GM18870 (cell line): ENCODE measurements around the gene SMIM30.
"Not testable (repeated sequence)": the region's sequence is repeated elsewhere in the genome, so short reads cannot be mapped to it uniquely, and the experiment has no call there.

Source experiments
- ATAC-seq: cut with Tn5 transposase; IDR thresholded peaks from one replicate; pipeline ENCODE4 v1.9.1; 2021; ENCODE audit warnings: moderate library complexity; ENCODE audit not compliant: unreplicated experiment

Gene SMIM30, protein sequence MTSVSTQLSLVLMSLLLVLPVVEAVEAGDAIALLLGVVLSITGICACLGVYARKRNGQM

GRCh38 chr7:113118074-113118959 lies at the start of gene SMIM30:
TSS of gene SMIM30 (minus strand) at chr7:113118554. CDS start at chr7:113117578, 976 bp downstream.
- peak; percentile 96 for ATAC-seq

DNA sequence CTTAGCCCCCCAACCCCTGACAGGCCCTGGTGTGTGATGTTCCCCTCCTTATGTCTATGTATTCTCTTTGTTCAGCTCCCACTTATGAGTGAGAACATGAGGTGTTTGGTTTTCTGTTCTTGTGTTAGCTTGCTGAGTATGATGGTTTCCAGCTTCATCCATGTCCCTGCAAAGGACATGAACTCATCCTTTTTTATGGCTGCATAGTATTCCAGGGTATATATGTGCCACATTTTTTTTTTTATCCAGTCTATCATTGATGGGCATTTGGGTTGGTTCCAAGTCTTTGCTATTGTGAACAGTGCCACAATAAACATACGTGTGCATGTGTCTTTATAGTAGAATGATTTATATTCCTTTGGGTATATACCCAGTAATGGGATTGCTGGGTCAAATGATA lies 47.8 kb upstream of the SMIM30 start:
- not testable (repeated sequence) for ATAC-seq

DNA sequence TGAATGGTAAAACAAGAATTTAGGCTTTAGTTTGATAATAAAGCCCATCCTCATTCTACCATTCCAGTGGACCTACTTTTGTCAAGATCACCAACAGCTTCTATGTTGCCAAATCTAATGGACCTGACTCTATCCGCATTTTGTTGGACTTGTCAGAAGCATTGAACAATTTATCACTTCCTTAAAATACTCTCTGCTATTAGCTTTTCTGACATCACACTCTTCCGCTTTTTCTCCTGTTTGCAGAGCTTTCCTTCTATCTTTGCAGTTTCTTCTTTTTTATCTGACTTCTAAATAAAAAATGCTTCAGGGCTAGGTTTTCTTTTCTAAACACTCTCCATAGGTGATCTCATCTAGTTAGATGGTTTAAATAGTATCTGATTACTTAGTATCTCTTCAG lies 42.7 kb upstream of the SMIM30 start:
- no peak for ATAC-seq

DNA sequence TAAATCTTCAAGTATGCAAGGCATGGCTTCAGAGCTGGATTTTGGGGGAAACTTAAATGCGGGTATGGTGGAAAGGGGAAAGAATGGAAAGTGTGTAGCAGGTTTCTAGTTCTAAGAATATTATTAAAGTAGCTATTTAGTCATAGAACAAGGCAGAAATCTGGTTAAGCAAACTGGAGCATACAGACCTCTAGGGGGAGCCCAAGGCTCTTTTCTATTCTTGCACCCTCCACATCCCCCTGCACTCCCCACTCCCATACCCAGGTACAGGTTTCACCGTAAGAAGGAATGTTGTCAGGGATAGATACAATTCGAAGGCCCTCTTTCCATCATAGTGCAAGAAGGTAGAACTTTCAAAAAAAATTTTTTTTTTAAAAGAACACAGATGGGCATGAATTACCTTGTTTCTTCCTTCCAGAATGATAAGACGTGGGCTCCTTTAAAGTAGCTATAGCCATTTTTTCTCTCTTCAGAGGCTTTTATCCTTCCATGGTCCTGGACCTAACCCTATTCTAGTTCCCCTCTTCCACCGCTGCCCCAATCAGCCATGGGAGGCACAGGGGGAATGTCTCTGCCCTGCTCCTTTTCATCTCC lies 41.5 kb upstream of the SMIM30 start:
- ATAC-seq: peak; percentile 73

GRCh38 chr7:113158756-113159155 lies 40.4 kb upstream of the SMIM30 start:
- no peak for ATAC-seq

- ATAC-seq: no peak
These were observed 35.8 kb upstream of the SMIM30 start for GRCh38 chr7:113154117-113154516.

- ATAC-seq: no peak
These were observed 26.5 kb upstream of the SMIM30 start for GRCh38 chr7:113144817-113145216.

- ATAC-seq: peak; percentile 50
These were observed 25.3 kb upstream of the SMIM30 start for GRCh38 chr7:113143486-113144257.

DNA sequence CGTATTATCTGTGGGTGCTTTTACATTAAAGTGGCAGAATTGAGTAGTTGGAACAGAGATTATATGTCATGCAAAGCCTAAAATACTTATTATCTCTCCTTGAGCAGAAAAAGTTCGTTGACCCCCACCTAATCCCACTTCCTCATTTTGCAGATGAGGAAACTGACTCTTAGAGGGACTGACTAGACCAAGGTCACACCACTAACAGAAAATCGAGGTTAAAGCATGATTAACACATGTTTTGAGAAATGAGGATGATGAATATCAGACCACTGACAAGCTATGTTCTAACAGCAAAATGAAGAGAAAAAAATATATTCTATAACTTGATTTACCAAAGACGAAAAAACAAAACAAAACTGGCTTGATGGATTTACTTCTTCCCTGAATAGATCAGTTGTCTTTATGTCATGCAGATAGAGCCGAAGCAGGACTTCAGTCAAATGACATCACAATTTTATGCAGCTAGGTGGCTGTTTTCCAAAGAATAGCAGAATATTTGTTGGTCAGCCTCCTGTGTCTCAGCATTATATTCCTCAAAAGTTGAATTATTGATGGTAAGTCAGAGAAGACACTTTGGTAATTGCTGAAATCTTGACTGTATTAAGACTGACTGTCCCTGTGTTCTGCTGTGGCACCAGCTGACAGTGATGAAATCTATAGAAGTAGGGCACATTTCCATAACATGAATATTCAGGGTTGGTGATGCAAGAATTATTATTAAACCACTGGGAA lies 24.2 kb upstream of the SMIM30 start:
- ATAC-seq: peak; percentile 65

GRCh38 chr7:113141803-113142202 lies 23.4 kb upstream of the SMIM30 start:
- no peak for ATAC-seq

GRCh38 chr7:113140956-113141355 lies 22.6 kb upstream of the SMIM30 start:
- no peak for ATAC-seq

- ATAC-seq: no peak
These were observed 18.9 kb upstream of the SMIM30 start for GRCh38 chr7:113137241-113137640.

DNA sequence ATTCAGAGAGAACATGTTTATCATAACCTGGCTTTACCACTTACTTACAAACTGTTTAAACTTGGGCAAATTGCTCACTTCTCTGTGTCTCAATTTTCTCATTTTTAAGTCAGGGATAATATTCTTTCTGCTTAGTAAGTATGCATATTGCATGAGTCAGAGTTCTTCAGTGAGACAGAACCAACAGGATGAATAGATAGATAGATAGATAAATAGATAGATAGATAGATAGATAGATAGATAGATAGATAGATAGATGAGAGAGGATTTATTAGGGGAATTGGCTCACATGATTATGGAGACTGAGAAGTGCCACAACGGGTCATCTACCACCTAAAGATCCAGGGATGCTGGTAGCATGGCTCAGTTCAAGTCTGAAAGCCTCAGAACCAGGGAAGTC lies 15.7 kb upstream of the SMIM30 start:
- ATAC-seq: no peak

- ATAC-seq: no peak
These were observed 13.0 kb upstream of the SMIM30 start for GRCh38 chr7:113131367-113131766.

DNA sequence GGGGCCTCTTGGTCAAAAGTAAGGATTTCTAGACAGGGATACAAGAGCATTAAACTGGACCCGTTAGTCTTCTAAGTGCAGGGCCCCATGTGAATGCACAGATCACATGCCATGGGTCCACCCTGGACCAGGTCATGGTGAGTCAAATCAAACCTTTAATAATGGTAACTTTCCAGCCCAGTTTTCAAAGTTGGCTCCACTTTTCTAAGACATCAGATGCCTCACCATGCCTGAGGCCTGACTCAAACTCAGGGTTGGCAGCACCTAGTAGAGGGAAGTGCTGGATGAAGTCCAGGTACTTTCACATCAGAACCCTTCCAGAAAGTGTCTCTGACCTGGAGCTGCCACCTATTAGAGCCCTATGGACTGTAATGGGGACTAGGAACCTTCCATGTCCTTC lies 9.7 kb upstream of the SMIM30 start:
- ATAC-seq: no peak

DNA sequence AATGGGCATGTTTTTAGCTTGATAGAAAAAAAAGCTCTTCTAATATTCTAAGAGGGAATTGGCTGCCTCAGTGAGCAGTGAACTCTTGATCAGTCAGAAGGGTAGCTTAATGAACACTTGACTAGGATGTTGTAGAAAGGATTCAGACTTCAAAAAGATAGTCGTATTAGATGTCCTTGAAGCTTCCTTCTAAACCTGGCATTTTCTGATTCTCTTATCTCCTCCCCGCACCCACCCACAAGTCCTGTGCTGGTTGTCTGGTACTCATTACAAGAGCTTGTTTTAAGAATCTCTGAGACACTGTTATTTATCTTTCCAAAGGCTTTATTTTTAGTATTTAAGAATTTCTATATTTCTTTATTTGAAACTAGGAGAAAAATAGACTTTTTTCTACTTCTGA lies 7.4 kb upstream of the SMIM30 start:
- ATAC-seq: no peak

DNA sequence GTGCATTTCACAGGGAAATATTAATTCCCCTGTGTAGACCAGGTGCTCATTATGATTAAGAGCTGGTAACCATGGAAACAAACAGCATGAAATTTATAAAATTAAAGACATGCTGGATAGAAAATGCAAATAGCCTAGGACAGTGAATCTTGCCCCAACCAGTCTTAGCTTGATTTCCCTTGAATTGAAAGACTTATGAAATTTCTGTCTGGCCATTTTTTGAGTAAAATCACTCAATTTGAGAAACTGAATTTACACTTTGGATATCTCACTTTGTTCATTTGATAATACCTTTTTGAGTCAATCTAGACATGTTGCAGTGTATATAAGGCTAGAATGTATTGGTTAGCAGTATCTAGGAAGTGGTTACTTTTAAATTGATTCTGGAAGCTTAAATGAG lies 4.4 kb upstream of the SMIM30 start:
- no peak for ATAC-seq

- ATAC-seq: no peak
These were observed 2.3 kb upstream of the SMIM30 start for GRCh38 chr7:113120647-113121046.

GRCh38 chr7:113119429-113119828 lies 1.1 kb upstream of the SMIM30 start:
- ATAC-seq: no peak

DNA sequence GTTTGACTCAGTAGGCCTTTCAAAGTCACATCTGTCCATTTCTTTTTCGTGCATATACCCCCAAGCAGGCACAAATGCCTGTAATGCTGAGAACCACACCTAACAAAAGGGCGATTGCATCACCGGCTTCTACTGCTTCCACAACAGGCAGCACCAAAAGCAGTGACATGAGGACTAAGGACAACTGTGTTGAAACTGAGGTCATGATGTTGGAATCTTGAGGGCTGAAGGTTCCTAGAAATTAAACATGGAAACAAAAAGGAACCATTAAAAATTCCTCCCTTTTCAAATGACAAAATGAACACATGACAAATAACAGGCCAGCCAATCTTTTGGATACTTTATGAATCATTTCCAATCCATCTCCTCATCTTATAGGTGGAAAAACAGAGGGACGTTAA lies 980 bp downstream of the SMIM30 start:
- ATAC-seq: not testable (repeated sequence)

- peak; percentile 36 for ATAC-seq
These were observed 4.4 kb downstream of the SMIM30 start for GRCh38 chr7:113113912-113114311.
